Thyroid gland (tissue), 4 donors: Measurements from ENCODE around the gene DPP10.

Experiments used
- POLR2A ChIP-seq, 2 donors: fragments of 450-650 bp; IDR thresholded peaks; one replicate each; pipeline ENCODE4 v1.6.1; 2017; ENCODE audit warnings: antibody characterized with exemption in 2 of 2, mild to moderate bottlenecking in 2 of 2, moderate library complexity in 1 of 2
- TF ChIP-seq, protein P1 (sequence below), 6 experiments: fragments of 200-600 bp in 3 of 6; fragments of 450-650 bp in 3 of 6; sonication (generic) in 3 of 6; IDR thresholded peaks; one replicate each; pipeline ENCODE4 v1.5.1; 2016 to 2019; ENCODE audit warnings: antibody characterized with exemption in 6 of 6, mild to moderate bottlenecking in 2 of 6, inconsistent platforms in 1 of 6, moderate library complexity in 1 of 6

DNA sequence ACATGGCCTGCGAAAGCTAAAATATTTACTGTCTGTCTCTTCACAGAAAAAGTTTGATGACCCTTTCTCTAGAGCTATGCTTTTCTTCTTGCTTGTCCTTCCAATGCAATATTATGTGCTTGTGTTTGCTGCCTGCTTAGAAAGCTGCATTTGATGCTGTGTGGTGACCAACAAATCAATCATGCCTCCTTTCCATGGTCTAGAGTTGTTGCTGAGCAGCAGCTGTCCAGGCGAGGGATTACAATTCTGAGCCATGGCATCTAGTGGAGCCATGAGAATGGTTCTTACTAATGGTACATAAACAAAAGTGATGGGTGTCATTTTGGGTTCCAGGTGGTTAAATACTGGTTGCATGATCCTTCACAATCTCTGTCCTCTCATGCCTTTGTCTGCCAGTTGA, 1142.1 kb downstream of the DPP10 start:
- TF ChIP-seq, protein P1, sequence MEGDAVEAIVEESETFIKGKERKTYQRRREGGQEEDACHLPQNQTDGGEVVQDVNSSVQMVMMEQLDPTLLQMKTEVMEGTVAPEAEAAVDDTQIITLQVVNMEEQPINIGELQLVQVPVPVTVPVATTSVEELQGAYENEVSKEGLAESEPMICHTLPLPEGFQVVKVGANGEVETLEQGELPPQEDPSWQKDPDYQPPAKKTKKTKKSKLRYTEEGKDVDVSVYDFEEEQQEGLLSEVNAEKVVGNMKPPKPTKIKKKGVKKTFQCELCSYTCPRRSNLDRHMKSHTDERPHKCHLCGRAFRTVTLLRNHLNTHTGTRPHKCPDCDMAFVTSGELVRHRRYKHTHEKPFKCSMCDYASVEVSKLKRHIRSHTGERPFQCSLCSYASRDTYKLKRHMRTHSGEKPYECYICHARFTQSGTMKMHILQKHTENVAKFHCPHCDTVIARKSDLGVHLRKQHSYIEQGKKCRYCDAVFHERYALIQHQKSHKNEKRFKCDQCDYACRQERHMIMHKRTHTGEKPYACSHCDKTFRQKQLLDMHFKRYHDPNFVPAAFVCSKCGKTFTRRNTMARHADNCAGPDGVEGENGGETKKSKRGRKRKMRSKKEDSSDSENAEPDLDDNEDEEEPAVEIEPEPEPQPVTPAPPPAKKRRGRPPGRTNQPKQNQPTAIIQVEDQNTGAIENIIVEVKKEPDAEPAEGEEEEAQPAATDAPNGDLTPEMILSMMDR (IDR thresholded peaks at IDR 0.05) = no peak
- no peak for TF ChIP-seq POLR2A (IDR thresholded peaks at IDR 0.05)
